ENCODE results near the gene FNDC3B.
"Not testable (repeated sequence)": the region's sequence is repeated elsewhere in the genome, so short reads cannot be mapped to it uniquely, and the experiment has no call there.

Gene FNDC3B

DNA sequence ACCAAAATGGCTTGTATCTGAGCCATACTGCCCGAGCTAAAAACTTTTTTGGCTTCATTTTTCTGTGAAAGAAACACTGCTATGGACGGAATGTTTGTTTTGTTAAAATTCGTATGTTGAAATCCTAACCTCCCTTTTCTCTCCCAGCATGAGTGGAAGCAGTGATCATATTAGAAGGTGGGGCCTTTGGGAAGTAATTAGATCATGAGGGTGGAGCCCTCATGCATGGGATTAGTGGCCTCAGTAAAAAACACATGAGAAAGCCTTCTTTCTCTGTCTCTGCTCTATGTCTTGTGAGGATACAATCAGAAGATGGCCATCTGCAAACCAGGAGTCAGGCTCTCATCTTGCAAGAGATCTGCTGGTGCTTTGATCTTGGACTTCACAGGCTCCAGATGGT, 7.4 kb upstream of the FNDC3B start:
- no peak for DNase-seq (ENCODE audit: low read depth, low spot score)

DNA sequence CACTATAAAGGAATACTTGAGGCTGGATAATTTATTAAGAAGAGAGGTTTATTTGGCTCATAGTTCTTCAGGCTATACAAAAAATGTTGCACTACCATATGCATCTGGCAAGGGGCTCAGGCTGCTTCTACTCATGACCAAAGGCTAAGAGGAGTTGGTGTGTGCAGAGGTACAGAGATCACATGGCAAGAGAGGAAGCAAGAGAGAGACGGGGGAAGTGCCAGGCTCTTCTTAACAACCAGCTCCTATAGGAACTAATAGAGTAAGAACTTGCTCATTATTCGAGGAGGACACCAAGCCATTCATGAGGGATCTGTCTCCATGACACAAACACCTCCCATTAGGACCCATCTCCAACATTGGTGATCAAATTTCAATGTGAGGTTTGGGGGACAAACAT, 6.0 kb upstream of the FNDC3B start:
- no peak for DNase-seq (ENCODE audit: low read depth, low spot score)

DNA sequence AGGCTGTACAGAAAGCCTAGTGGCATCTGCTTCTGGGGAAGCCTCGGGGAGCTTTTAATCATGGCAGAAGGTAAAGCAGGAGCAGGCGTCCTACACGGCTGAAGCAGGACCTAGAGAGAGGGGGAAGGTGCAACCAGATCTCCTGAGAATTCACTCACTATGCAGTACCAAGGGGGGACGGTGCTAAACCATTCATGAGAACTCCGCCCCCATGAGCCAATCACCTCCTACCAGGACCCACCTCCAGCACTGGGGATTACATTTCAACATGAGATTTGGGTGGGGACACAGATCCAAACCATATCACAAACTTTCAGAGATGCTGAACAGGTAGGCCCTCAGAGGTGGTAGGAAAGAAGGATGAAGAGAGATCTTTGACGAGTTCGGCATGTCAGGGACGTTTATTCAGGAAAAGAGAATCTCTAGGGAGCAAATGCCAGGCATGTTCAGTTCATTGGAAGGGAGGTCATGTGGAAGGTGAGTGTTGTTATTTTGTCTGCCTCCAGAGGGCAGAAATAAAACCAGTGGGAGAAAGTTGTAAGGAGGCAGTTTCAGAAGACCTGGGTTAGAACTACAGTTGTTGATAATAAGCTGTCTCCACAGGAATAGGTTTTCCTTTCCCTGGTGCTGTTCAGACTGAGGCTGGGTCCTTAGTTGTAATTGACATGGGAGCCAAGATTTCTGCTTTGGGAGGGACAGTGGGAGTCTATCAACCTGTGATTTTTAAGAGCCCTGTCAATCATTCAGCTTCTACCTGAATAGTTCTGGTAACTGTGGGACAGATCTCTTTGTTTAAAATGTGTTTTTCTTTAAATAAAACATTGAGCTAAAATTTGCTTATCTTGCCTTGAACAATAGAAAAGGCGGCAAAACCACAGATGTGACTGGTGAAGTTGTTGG, 4.3 kb upstream of the FNDC3B start:
- DNase-seq (ENCODE audit: low read depth, low spot score) = no peak

DNA sequence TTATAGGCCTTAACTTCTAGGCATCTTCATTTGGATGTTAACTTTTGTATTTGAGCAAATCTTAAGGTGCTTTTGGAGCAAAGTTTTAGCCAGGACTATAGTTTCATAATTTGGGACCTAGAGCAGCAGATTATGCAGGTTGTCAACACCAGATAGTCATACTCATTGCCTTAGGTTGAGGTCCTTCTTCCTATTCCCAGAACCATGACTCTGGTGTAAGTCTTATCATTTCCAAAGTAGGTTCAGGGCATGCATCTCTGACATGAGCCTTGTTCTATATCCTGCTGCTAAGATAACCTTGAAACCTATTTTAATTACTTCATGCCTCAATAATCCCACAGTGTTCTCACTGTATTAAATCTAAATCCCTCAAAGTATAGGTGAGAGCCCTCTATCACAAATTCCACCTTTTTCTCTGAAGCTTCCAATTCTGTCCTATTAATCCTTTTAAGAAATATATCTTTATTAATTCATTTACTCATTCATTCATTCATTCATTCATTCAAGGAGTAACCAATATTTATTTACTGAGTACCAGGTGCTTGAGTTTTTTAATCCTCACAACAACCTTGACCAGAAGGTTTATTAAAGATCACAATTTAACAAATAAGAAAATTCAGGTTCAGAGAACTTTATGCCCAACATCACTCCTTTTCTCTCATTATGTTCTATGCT, 2.7 kb upstream of the FNDC3B start:
- no peak for DNase-seq (ENCODE audit: low read depth, low spot score)

DNA sequence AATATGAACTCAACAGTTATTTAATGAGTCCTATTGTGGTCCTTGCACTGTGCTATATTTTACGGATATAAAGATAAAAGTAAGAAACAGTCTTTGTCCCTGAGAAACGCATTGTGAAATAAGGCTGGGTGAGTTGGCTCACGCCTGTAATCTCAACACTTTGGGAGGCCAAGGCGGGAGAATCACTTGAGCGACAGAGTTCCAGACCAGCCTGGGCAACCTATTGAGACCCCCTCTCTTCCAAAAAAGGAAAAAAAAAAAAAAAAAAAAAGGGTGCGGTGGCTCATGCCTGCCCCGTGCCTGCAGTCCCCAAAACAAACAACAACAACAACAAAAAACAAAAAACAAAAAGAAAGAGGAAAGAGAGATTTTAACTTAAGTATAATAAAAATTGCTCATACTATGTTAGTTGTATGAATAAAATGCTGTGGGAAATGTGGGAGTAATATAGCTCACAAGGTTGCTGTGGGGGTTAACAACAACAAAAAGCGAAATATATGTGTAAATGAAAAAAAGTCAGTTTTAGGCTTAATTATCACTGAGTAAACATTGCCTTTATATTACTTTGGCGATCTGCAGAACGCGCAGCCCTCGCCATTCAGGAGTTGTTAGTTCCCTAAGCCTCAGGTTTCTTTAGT, 461 bp upstream of the FNDC3B start:
- no peak for DNase-seq (ENCODE audit: low read depth, low spot score)

DNA sequence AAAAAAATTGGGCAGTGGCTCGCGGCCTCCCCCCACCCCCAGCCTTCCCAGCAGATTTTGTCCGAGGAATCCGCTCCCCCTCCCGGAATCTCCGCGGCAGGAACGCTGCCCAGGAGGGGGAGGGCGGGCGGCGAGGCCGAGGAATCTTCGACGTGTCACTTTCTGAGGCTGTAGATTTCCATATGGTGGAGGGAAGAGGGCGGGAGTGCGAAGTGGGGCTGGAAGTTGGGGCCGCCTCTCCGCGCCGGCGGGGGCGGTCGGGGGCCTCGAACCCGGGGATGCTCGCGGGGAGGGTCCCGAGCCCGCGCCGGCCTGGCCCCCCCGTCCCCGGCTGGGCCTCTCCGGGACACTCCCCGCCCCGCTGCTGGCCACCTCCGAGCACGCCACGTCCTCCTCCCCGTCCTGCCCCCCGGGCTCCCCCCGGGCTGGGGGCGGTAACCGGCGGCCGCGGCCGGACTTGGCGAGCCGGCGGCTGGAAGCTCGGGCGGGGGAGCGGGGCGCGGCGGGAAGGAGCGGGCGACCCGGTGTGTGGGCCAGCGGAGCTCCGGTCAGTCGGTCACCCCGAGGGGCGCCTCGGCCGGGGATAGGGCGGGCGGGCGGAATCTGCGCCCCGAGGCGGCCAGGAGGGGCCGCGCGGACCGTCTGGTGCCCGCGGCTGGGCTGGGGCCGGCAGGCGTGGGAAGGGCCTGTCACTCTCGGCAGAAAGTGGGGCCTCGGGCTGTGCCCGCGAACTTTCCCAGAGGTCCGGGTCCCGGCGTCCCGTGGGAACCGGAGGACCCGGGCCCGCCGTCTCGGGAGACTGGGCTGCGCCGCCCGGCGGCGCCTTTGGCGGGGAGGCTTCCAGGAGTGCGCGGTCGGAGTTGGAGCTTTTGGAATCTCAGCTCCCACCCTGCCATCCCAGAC, 951 bp downstream of the FNDC3B start:
- DNase-seq (ENCODE audit: low read depth, low spot score) = no peak

DNA sequence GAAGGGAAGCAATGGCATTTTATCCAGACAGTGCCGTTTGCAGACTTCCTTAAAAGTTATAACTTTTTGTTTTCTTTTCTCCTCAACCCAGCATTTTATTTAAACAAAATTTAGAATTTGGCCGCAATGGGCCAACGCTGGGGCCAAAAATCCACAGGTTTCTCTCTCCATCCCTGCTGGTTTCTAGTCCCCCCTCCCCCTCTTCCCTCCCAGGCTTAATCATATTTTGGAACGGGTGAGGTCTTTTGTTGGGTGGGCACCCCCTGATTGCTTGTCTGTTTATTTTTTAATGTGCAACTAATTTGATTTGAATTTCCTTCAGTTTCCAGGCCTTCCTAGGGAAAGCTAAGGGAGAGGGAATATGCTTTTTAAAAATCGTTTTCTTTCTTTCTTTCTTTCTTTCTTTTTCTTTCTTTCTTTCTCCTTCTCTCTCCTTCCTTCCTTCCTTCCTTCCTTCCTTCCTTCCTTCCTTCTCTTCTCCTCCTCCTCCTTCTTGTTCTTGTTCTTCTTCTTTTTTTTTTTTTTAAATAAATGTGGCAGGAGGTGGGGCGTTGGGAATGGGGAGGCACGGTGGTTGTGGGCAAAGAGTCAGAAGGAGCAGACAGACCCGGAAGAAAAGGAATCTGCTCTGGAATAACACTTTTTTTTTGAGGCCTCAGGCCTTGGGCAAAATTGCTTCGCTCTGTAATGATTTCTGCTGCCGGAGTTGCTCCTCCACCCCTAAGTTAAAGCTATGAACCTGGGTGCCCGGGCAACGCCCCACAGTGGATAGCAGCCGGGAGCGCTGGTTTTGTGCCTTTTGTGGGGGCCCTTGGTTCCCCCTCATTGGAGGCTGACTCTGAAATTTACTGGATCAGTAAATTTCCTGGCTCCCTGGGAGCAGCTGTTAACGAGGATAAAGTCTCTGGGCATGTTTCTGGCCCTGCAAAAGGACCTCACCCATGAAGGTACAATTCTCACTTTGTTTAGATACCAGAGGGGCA, 1.9 kb downstream of the FNDC3B start:
- no peak for DNase-seq (ENCODE audit: low read depth, low spot score)

DNA sequence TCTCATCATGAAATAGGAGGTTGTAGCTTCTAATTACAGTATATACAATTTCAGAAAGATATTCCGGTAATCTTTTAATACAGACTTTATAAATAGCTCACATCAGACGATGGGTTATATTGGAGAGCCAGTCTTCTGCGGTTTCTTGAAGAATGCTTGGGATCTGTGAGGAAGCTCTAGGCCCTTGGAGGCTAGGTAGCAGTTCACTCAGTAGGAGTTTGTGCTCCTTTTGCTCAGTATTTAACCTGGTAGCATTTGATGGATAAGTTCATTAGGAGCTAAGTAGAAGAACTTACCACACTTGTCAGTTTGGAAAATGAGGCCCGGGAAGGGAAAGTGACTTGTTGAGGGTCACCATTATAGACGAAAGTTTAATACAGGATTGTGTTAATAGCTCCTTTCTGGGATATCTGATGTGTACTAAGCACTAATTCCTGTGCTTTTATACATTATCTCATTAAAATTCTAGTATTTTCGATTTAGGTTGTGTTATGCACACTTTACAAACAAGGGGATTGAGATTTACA, 2.8 kb downstream of the FNDC3B start:
- no peak for DNase-seq (ENCODE audit: low read depth, low spot score)

DNA sequence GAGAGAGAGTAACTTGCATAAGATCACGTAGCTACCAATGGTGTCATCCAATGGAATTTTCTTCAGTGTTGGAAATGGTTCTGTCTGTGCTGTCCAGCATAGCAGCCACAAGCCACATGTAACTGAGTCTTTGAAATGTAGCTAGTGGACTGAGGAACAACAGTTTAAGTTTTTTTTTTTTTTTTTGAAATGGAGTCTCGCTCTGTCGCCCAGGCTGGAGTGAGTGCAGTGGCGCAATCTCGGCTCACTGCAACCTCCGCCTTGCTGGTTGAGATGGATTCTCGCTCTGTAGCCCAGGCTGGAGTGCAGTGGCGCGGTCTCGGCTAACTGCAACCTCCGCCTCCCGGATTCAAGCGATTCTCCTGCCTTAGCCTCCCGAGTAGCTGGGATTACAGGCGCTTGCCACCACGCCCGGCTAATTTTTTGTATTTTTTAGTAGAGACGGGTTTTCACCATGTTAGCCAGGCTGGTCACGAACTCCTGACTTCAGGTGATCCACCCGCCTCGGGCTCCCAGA, 3.3 kb downstream of the FNDC3B start:
- DNase-seq (ENCODE audit: low read depth, low spot score) = not testable (repeated sequence)

DNA sequence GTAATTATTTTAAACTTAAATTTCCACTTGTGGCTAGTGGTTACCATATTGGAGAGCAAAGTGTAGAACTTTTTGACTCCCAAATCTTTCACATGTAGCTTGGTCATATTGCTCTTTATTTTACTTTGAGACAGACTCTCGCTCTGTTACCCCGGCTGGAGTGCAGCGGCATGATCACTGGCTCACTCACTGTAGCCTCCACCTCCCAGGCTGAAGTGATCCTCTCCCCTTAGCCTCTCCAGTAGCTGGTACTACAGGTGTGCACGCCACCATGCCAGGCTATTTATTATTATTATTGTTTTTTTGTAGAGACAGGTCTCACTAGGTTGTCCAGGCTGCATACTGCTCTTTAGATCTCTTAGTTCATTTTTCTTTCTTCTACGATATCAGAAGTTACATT, 3.9 kb downstream of the FNDC3B start:
- DNase-seq (ENCODE audit: low read depth, low spot score) = no peak

DNA sequence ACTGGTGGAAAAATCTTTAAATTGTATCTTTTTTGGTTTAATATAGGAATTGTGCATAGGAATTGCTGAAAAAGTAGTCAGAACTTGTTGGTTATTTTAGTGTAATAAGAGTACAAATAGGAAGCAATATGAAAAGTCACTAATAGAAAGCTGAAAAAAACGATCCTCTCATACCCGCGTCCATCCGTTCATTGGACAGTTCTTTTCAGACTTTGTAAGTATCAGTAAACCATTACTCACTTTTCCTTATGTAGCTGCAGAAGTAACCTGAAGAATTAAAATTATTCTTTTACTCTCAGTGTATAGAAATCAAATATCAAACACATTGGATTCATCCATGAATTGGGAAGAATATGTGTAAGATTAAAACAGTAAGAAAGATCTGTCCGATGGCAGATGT, 4.4 kb downstream of the FNDC3B start:
- DNase-seq (ENCODE audit: low read depth, low spot score) = no peak

DNA sequence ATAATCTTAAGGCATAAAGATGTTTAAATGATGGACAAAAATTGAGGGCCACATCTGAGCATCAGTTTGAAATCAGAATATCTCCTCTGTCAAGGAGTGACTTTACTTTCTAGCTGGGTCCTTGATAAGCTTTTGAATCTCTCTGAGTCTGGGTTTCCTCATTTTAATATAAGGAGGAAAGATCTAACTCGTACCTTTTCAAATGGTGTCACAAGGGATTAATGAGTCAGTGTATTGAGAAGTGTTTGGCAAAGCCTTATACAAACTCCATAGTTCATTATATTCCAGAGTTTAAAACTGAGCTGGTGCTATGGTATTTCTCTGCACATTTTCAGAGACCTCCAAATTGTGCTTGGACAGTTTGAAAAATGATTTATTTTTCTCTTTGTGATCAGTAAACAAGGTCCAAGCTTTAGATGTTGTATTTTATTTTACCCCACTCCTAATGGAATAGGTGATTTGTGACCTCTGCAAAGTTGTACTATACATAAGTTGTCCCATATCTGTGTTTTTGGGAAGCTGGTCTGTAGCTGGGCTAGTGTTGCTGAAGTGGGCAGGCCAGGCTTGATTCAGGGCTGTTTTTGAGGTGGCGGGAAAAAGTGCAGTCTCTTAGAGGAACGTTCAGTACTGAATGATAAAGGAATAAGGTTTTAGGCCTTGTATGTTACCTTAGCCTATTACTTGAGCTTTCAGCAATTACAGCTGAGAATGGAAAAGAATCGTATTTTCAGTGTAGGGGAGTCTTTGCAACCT, 5.6 kb downstream of the FNDC3B start:
- no peak for DNase-seq (ENCODE audit: low read depth, low spot score)

DNA sequence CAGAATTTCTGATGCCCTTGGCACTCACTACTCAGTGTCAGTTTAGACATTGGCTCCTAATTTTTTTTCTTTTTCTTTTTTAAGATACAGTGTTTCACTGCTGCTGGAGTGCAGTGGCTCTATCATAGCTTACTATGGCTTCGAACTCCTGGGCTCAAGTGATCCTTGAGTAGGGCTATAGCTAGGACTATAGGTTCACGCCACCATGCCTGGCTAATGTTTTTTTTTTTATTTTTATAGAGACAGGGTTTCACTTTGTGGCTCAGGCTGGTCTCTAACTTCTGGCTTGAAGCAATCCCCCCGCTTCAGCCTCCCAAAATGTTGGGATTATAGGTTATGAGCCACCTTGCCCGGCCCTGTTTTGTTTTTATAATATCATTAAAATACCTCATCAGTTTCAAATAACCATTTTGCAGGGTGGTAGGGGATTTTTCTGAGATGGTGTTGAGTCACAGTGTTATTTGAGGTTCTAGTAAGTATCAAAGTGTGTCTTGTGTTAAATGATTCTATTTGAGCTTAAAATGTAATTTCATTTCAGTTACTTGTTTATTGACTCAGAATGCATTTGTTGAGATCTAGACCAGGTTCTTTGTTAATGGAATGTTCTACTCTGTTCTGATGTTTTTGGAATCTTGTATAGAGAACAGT, 7.0 kb downstream of the FNDC3B start:
- no peak for DNase-seq (ENCODE audit: low read depth, low spot score)

DNA sequence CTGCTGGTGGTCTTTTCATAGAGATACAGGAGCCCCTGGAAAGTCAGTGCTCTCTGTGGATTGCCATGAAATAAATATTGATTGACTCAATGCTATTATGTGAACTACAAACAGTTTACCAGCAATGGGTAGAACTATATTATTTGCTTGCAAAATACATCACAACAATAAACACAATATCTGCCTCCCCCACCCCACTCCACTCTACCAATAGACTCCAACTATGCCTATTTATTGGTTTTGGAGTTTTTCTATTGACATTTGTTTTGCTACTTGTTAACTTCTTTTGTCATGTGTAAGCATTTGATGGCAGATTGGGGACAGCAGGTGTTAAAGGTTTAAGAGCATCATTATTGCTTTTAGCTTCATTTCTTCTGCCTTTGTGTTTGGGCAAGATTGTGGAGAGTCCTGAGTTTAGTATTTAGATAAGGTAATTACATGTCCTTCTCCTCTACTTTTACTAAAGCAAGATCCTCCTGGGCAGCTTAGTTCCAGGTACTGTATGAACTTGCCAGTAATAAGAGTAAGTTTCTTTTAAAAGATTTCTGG, 8.3 kb downstream of the FNDC3B start:
- no peak for DNase-seq (ENCODE audit: low read depth, low spot score)

DNA sequence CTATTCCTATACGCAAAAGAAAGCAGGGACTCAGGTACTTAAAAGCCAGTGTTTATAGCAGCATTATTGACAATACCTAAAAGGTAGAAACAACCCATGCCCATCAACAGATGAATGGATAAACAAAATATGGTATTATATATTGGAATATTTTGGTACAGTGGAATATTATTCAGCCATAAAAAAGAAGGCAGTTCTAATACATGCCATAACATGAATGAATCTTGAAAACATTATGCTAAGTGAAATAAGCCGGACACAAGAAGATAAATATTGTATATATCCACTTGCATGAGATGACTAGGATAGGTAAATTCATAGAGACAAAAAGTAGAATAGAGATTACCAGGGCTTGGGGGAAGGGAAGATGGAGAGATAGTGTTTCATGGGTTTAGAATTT, 9.2 kb downstream of the FNDC3B start:
- no peak for DNase-seq (ENCODE audit: low read depth, low spot score)

DNA sequence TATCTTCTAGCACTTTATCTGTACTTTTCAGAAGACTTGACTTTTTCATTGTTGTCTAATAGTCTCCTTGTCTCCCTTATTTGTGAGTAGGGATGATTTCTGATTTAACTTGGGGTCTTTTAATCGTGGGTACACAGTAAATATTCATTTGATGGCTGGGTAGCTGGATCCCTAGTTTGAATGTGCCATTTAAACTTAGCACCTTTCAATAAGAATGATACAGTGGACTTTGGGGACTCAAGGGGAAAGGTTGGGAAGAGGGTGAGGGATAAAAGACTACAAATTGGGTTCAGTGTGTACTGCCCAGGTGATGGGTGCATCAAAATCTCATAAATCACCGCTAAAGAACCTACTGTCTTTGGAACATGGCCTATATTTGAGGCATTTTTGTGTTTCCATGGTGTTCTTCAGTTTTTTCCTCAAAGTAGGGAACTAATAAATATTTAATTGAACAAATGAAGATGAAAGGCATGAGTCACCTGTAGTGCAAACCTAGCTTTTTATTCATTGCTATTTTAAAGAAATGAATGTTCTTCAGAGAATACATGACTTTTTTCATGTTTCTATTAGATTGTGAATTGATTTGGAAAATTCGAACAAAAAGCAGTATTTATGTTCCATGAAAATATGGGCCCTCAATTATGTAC, 12.1 kb downstream of the FNDC3B start:
- no peak for DNase-seq (ENCODE audit: low read depth, low spot score)

DNA sequence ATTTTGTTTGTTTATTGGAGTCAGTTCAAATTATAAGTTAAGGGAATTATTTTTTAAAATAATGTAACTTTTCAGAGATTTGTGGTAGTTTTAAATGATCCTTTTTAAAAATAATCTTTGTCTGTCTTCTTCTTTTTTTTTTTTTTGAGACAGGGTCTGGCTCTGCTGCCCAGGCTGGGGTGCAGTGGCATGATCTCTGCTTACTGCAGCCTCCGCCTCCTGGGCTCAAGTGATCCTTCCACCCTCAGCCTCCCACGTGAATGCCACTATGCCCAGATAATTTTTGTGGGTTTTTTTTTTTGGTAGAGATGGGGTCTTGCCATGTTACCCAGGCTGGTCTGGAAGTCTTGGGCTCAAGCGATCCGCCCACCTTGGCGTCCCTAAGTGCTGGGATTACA, 12.6 kb downstream of the FNDC3B start:
- DNase-seq (ENCODE audit: low read depth, low spot score) = no peak

DNA sequence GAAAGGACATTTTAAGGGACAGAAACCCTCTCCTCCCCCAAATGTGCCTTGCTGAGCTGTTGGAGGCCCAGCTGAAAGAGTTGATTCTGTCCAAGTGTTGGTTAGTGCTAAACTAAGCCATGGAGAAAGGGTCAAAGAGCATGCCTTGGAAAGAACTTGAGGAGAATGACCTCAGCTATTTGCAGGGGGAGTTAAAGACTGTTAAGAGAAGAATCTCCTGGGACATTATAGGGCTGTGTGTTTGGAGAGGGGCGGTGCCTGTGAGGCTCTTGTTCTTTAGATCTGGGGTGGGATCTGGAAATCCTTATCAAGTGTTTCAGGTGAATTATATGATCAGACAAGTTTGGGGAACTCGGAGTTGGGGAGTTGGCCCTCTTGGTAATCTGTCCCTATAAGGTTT, 13.0 kb downstream of the FNDC3B start:
- DNase-seq (ENCODE audit: low read depth, low spot score) = no peak
